DMS153 treated with DMSO at 0.1 percent for 48 hours (cell line): ENCODE results near the gene SYNPO2.
"Not testable (repeated sequence)": the region's sequence is repeated elsewhere in the genome, so short reads cannot be mapped to it uniquely, and the experiment has no call there.

ENCODE experiments used
- DNase-seq: peaks from one replicate; lab custom pipeline; 2025; ENCODE audit not compliant: unreplicated experiment; lab: John Stamatoyannopoulos, UW

The SYNPO2 gene

GRCh38 chr4:118997601-118998000, 108.9 kb downstream of the SYNPO2 start:
- no peak for DNase-seq

- no peak for DNase-seq
Observed at GRCh38 chr4:118999919-119000318, 111.3 kb downstream of the SYNPO2 start.

GRCh38 chr4:119000400-119000799, 111.7 kb downstream of the SYNPO2 start:
- DNase-seq = no peak

- no peak for DNase-seq
Observed at GRCh38 chr4:119002476-119002875, 113.8 kb downstream of the SYNPO2 start.

GRCh38 chr4:119003001-119003400, 114.3 kb downstream of the SYNPO2 start:
- DNase-seq = not testable (repeated sequence)

GRCh38 chr4:119005928-119006460, 117.3 kb downstream of the SYNPO2 start:
- no peak for DNase-seq

GRCh38 chr4:119008761-119009160, 120.1 kb downstream of the SYNPO2 start:
- no peak for DNase-seq

- DNase-seq = not testable (repeated sequence)
Observed at GRCh38 chr4:119010221-119010620, 121.6 kb downstream of the SYNPO2 start.

- no peak for DNase-seq
Observed at GRCh38 chr4:119010909-119011606, 122.4 kb downstream of the SYNPO2 start.

- DNase-seq = no peak
Observed at GRCh38 chr4:119011607-119011988, 122.9 kb downstream of the SYNPO2 start.

GRCh38 chr4:119014658-119015057, 126.0 kb downstream of the SYNPO2 start:
- DNase-seq = no peak

GRCh38 chr4:119016636-119017035, 128.0 kb downstream of the SYNPO2 start:
- DNase-seq = no peak

- no peak for DNase-seq
Observed at GRCh38 chr4:119017636-119018035, 129.0 kb downstream of the SYNPO2 start.

GRCh38 chr4:119020158-119020557, 131.5 kb downstream of the SYNPO2 start:
- no peak for DNase-seq

- not testable (repeated sequence) for DNase-seq
Observed at GRCh38 chr4:119022520-119022919, 133.9 kb downstream of the SYNPO2 start.

GRCh38 chr4:119024102-119024501, 135.4 kb downstream of the SYNPO2 start:
- no peak for DNase-seq

- no peak for DNase-seq
Observed at GRCh38 chr4:119025420-119025819, 136.8 kb downstream of the SYNPO2 start.

GRCh38 chr4:119025916-119026661, 137.4 kb downstream of the SYNPO2 start:
- no peak for DNase-seq

- DNase-seq = no peak
Observed at GRCh38 chr4:119026662-119027444, 138.2 kb downstream of the SYNPO2 start.

GRCh38 chr4:119027811-119028210, 139.2 kb downstream of the SYNPO2 start:
- no peak for DNase-seq

- no peak for DNase-seq
Observed at GRCh38 chr4:119028296-119028695, 139.6 kb downstream of the SYNPO2 start.
